ENCODE measurements around the gene ARHGAP25. TPM values are rescaled to one million over a fixed set of nuclear protein-coding genes. Genes with fewer than 3 reads are reported as not detected.

The ARHGAP25 gene
- total RNA-seq, 1 donor, result 3.0 TPM

GRCh38 chr2:68745006-68745405 lies 10.4 kb downstream of the ARHGAP25 start:
- TF ChIP-seq CTCF (IDR thresholded peaks at IDR 0.05; ENCODE audit: insufficient read depth, low read depth, low read length), result no peak
- no peak overlapping the region for H3K4me3 ChIP-seq (ENCODE audit: low read depth, low read length)
- DNase-seq (ENCODE audit: low read depth), result no peak

- no peak for TF ChIP-seq CTCF (IDR thresholded peaks at IDR 0.05; ENCODE audit: insufficient read depth, low read depth, low read length)
- no peak overlapping the region for H3K4me3 ChIP-seq (ENCODE audit: low read depth, low read length)
Measured at GRCh38 chr2:68746408-68746807, 11.8 kb downstream of the ARHGAP25 start.

GRCh38 chr2:68747413-68747812 lies 12.8 kb downstream of the ARHGAP25 start:
- H3K4me3 ChIP-seq (ENCODE audit: low read depth, low read length), result no peak overlapping the region
- no peak for TF ChIP-seq CTCF (IDR thresholded peaks at IDR 0.05; ENCODE audit: insufficient read depth, low read depth, low read length)
- DNase-seq (ENCODE audit: low read depth), result no peak

More at GRCh38 chr2:68746408-68746807, 11.8 kb downstream of the ARHGAP25 start:
- no peak for DNase-seq (ENCODE audit: low read depth)

GRCh38 chr2:68747900-68748299 lies 13.3 kb downstream of the ARHGAP25 start:
- DNase-seq (ENCODE audit: low read depth), result no peak
- H3K4me3 ChIP-seq (ENCODE audit: low read depth, low read length), result no peak overlapping the region
- no peak for TF ChIP-seq CTCF (IDR thresholded peaks at IDR 0.05; ENCODE audit: insufficient read depth, low read depth, low read length)

- no peak overlapping the region for H3K4me3 ChIP-seq (ENCODE audit: low read depth, low read length)
- DNase-seq (ENCODE audit: low read depth), result no peak
- TF ChIP-seq CTCF (IDR thresholded peaks at IDR 0.05; ENCODE audit: insufficient read depth, low read depth, low read length), result no peak
Measured at GRCh38 chr2:68748568-68748967, 14.0 kb downstream of the ARHGAP25 start.

- DNase-seq (ENCODE audit: low read depth), result no peak
- no peak overlapping the region for H3K4me3 ChIP-seq (ENCODE audit: low read depth, low read length)
- no peak for TF ChIP-seq CTCF (IDR thresholded peaks at IDR 0.05; ENCODE audit: insufficient read depth, low read depth, low read length)
Measured at GRCh38 chr2:68749345-68749744, 14.7 kb downstream of the ARHGAP25 start.

All from fibroblast of villous mesenchyme (primary cell).